ENCODE results near the gene VAMP3.

Gene VAMP3

GRCh38 chr1:7821282-7821681 lies 50.2 kb downstream of the VAMP3 start:
- DNase-seq = no peak

GRCh38 chr1:7824701-7825100 lies 53.6 kb downstream of the VAMP3 start:
- DNase-seq = no peak

DNA sequence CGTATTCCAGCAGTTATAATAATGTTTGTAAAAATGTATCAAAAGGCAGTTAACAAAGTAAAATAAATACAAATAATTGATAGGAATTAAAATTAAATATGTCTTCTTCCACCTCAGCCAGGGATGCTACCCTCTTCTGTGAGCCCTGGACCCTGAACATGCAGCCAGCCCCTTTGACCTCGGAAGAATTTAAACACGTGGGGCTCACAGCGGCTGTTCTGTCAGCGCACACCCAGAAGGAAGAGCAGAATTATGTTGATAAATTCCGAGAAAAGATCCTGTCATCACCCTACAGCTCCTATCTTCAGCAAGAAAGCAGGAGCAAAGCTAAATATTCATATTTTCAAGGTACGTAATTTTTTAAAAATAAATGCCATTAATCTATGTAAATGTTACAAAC lies 55.3 kb downstream of the VAMP3 start:
- DNase-seq = no peak

GRCh38 chr1:7827126-7827955 lies 56.2 kb downstream of the VAMP3 start:
- peak; percentile 31 for DNase-seq

All from activated CD8-positive, alpha-beta memory T cell treated with anti-CD3 and anti-CD28 coated beads, Interleukin-2, amount 50 U/mL, for 4 hours (primary cell).